ENCODE measurements around the gene COQ4.
A peak's percentile ranks its signal among the peaks of the same experiment; 100 is the strongest.

Gene COQ4

GRCh38 chr9:128288273-128289004 is 34.2 kb upstream of the COQ4 start:
- H3K23ac ChIP-seq (ENCODE audit: low read depth, low read length, poor library complexity), result peak overlapping the region; percentile 37
- no peak overlapping the region for H4K8ac ChIP-seq (ENCODE audit: low read depth, low read length)
- H3K18ac ChIP-seq (ENCODE audit: low read length), result no peak overlapping the region
- H3K27me3 ChIP-seq (ENCODE audit: control insufficient read depth in 3 of 3, insufficient read depth in 3 of 3, low read depth in 1 of 3, low read length in 3 of 3), result no peaks in the 10 kb centered on the region
- no peak overlapping the region for H4K91ac ChIP-seq (ENCODE audit: low read depth, low read length, poor library complexity)
- no peak overlapping the region for H3K9ac ChIP-seq (ENCODE audit: low read depth, low read length, poor library complexity)
- DNase-seq (ENCODE audit: low spot score), result no peak
- no peak overlapping the region for H2BK12ac ChIP-seq (ENCODE audit: low read length)
- no peak overlapping the region for H3K27ac ChIP-seq (replicated peaks; ENCODE audit: low read length)
- H3K9me3 ChIP-seq (replicated peaks in 1 of 2; ENCODE audit: control insufficient read depth in 2 of 2, insufficient read depth in 1 of 2, low read depth in 1 of 2, low read length in 2 of 2), result no peaks in the 10 kb centered on the region
- no peak overlapping the region for H2AFZ ChIP-seq (ENCODE audit: low read length)
- no peak overlapping the region for H2AK5ac ChIP-seq (ENCODE audit: low read depth, low read length)
- H3K79me1 ChIP-seq (ENCODE audit: low read depth, low read length), result no peaks in the 10 kb centered on the region
- H3K14ac ChIP-seq (ENCODE audit: low read length), result no peak overlapping the region
- no peak overlapping the region for H2BK5ac ChIP-seq (ENCODE audit: low read length)
- H3K36me3 ChIP-seq (replicated peaks in 1 of 2; ENCODE audit: control insufficient read depth in 2 of 2, insufficient read depth in 2 of 2, low read length in 2 of 2), result peaks cover 6 to 30% of the 10 kb centered on the region in 2 donors
- H3K4ac ChIP-seq (ENCODE audit: low read length), result no peak overlapping the region
- no peak overlapping the region for H3K4me3 ChIP-seq (ENCODE audit: low read length in 2 of 2)
- no peak overlapping the region for H3K4me2 ChIP-seq (ENCODE audit: insufficient read depth, low read length, poor library complexity, severe bottlenecking)
- H3K4me1 ChIP-seq (ENCODE audit: control insufficient read depth in 2 of 2, insufficient read depth in 1 of 2, low read depth in 1 of 2, low read length in 2 of 2), result no peaks in the 10 kb centered on the region
- H2BK120ac ChIP-seq (ENCODE audit: low read depth, low read length), result no peak overlapping the region
- WGBS, 2 donors (ENCODE audit: extremely low coverage in 2 of 2, insufficient read length in 2 of 2, insufficient replicate concordance in 1 of 2), result no CpG with 5 or more reads among the region's 11 CpGs
- no peak overlapping the region for H2BK15ac ChIP-seq (ENCODE audit: low read length)

- H2BK120ac ChIP-seq (ENCODE audit: low read depth, low read length), result no peak overlapping the region
- no peak overlapping the region for H2BK5ac ChIP-seq (ENCODE audit: low read length)
- H2AK5ac ChIP-seq (ENCODE audit: low read depth, low read length), result no peak overlapping the region
- no peak overlapping the region for H3K4me2 ChIP-seq (ENCODE audit: insufficient read depth, low read length, poor library complexity, severe bottlenecking)
- no peak overlapping the region for H3K23ac ChIP-seq (ENCODE audit: low read depth, low read length, poor library complexity)
- H4K8ac ChIP-seq (ENCODE audit: low read depth, low read length), result no peak overlapping the region
- no peaks in the 10 kb centered on the region for H3K27me3 ChIP-seq (ENCODE audit: control insufficient read depth in 3 of 3, insufficient read depth in 3 of 3, low read depth in 1 of 3, low read length in 3 of 3)
- no peaks in the 10 kb centered on the region for H3K9me3 ChIP-seq (replicated peaks in 1 of 2; ENCODE audit: control insufficient read depth in 2 of 2, insufficient read depth in 1 of 2, low read depth in 1 of 2, low read length in 2 of 2)
- H3K4me3 ChIP-seq (ENCODE audit: low read length in 2 of 2), result no peak overlapping the region
- peaks cover 2% of the 10 kb centered on the region for H3K79me1 ChIP-seq (ENCODE audit: low read depth, low read length)
- no peaks in the 10 kb centered on the region for H3K4me1 ChIP-seq (ENCODE audit: control insufficient read depth in 2 of 2, insufficient read depth in 1 of 2, low read depth in 1 of 2, low read length in 2 of 2)
- H2BK12ac ChIP-seq (ENCODE audit: low read length), result no peak overlapping the region
- H2BK15ac ChIP-seq (ENCODE audit: low read length), result no peak overlapping the region
- no CpG with 5 or more reads among the region's 3 CpGs for WGBS, 2 donors (ENCODE audit: extremely low coverage in 2 of 2, insufficient read length in 2 of 2, insufficient replicate concordance in 1 of 2)
- H4K91ac ChIP-seq (ENCODE audit: low read depth, low read length, poor library complexity), result no peak overlapping the region
- H3K9ac ChIP-seq (ENCODE audit: low read depth, low read length, poor library complexity), result no peak overlapping the region
- no peak overlapping the region for H3K4ac ChIP-seq (ENCODE audit: low read length)
- DNase-seq (ENCODE audit: low spot score), result no peak
- peaks cover 0 to 14% of the 10 kb centered on the region in 2 donors for H3K36me3 ChIP-seq (replicated peaks in 1 of 2; ENCODE audit: control insufficient read depth in 2 of 2, insufficient read depth in 2 of 2, low read length in 2 of 2)
- no peak overlapping the region for H3K18ac ChIP-seq (ENCODE audit: low read length)
- no peak overlapping the region for H3K14ac ChIP-seq (ENCODE audit: low read length)
- no peak overlapping the region for H3K27ac ChIP-seq (replicated peaks; ENCODE audit: low read length)
- no peak overlapping the region for H2AFZ ChIP-seq (ENCODE audit: low read length)
These were observed 30.6 kb upstream of the COQ4 start for GRCh38 chr9:128292009-128292408.

GRCh38 chr9:128293091-128293490 is 29.5 kb upstream of the COQ4 start:
- Histone ChIP-seq H3K18ac (ENCODE audit: low read length) (no peak overlapping the region), H2AFZ (ENCODE audit: low read length) (no peak overlapping the region), H3K36me3 (replicated peaks in 1 of 2; ENCODE audit: control insufficient read depth in 2 of 2, insufficient read depth in 2 of 2, low read length in 2 of 2) (peaks cover 0 to 11% of the 10 kb centered on the region in 2 donors), H3K4me3 (ENCODE audit: low read length in 2 of 2) (no peak overlapping the region), H3K4ac (ENCODE audit: low read length) (no peak overlapping the region), H3K27ac (replicated peaks; ENCODE audit: low read length) (no peak overlapping the region), H3K79me1 (ENCODE audit: low read depth, low read length) (peaks cover 2% of the 10 kb centered on the region), H2AK5ac (ENCODE audit: low read depth, low read length) (no peak overlapping the region), H2BK15ac (ENCODE audit: low read length) (no peak overlapping the region), H3K9me3 (replicated peaks in 1 of 2; ENCODE audit: control insufficient read depth in 2 of 2, insufficient read depth in 1 of 2, low read depth in 1 of 2, low read length in 2 of 2) (no peaks in the 10 kb centered on the region), H2BK12ac (ENCODE audit: low read length) (no peak overlapping the region), H3K4me1 (ENCODE audit: control insufficient read depth in 2 of 2, insufficient read depth in 1 of 2, low read depth in 1 of 2, low read length in 2 of 2) (no peaks in the 10 kb centered on the region), H3K4me2 (ENCODE audit: insufficient read depth, low read length, poor library complexity, severe bottlenecking) (no peak overlapping the region), H4K8ac (ENCODE audit: low read depth, low read length) (no peak overlapping the region), H3K14ac (ENCODE audit: low read length) (no peak overlapping the region), H4K91ac (ENCODE audit: low read depth, low read length, poor library complexity) (no peak overlapping the region), H2BK120ac (ENCODE audit: low read depth, low read length) (no peak overlapping the region), H3K23ac (ENCODE audit: low read depth, low read length, poor library complexity) (no peak overlapping the region), H3K9ac (ENCODE audit: low read depth, low read length, poor library complexity) (no peak overlapping the region), H2BK5ac (ENCODE audit: low read length) (no peak overlapping the region), H3K27me3 (ENCODE audit: control insufficient read depth in 3 of 3, insufficient read depth in 3 of 3, low read depth in 1 of 3, low read length in 3 of 3) (no peaks in the 10 kb centered on the region)
- DNase-seq (ENCODE audit: low spot score), result no peak
- no CpG with 5 or more reads among the region's 4 CpGs for WGBS, 2 donors (ENCODE audit: extremely low coverage in 2 of 2, insufficient read length in 2 of 2, insufficient replicate concordance in 1 of 2)

- Histone ChIP-seq H3K36me3 (replicated peaks in 1 of 2; ENCODE audit: control insufficient read depth in 2 of 2, insufficient read depth in 2 of 2, low read length in 2 of 2) (peaks cover 0 to under 1% of the 10 kb centered on the region in 2 donors), H2AK5ac (ENCODE audit: low read depth, low read length) (no peak overlapping the region), H3K27me3 (ENCODE audit: control insufficient read depth in 3 of 3, insufficient read depth in 3 of 3, low read depth in 1 of 3, low read length in 3 of 3) (no peaks in the 10 kb centered on the region), H3K4me1 (ENCODE audit: control insufficient read depth in 2 of 2, insufficient read depth in 1 of 2, low read depth in 1 of 2, low read length in 2 of 2) (no peaks in the 10 kb centered on the region), H3K4me3 (ENCODE audit: low read length in 2 of 2) (no peak overlapping the region), H2BK15ac (ENCODE audit: low read length) (no peak overlapping the region), H2BK120ac (ENCODE audit: low read depth, low read length) (no peak overlapping the region), H3K23ac (ENCODE audit: low read depth, low read length, poor library complexity) (peak overlapping the region; percentile 6), H2BK5ac (ENCODE audit: low read length) (no peak overlapping the region), H3K9ac (ENCODE audit: low read depth, low read length, poor library complexity) (no peak overlapping the region), H3K4me2 (ENCODE audit: insufficient read depth, low read length, poor library complexity, severe bottlenecking) (no peak overlapping the region), H4K91ac (ENCODE audit: low read depth, low read length, poor library complexity) (no peak overlapping the region), H3K9me3 (replicated peaks in 1 of 2; ENCODE audit: control insufficient read depth in 2 of 2, insufficient read depth in 1 of 2, low read depth in 1 of 2, low read length in 2 of 2) (no peaks in the 10 kb centered on the region), H3K79me1 (ENCODE audit: low read depth, low read length) (peaks cover 2% of the 10 kb centered on the region), H3K27ac (replicated peaks; ENCODE audit: low read length) (no peak overlapping the region), H3K14ac (ENCODE audit: low read length) (no peak overlapping the region), H3K18ac (ENCODE audit: low read length) (no peak overlapping the region), H2BK12ac (ENCODE audit: low read length) (no peak overlapping the region), H3K4ac (ENCODE audit: low read length) (no peak overlapping the region), H2AFZ (ENCODE audit: low read length) (no peak overlapping the region), H4K8ac (ENCODE audit: low read depth, low read length) (no peak overlapping the region)
- no peak for DNase-seq (ENCODE audit: low spot score)
- WGBS, 2 donors (ENCODE audit: extremely low coverage in 2 of 2, insufficient read length in 2 of 2, insufficient replicate concordance in 1 of 2), result no CpG with 5 or more reads among the region's 4 CpGs
These were observed 28.5 kb upstream of the COQ4 start for GRCh38 chr9:128294142-128294541.

Measured in neuronal stem cell (in vitro differentiated cells).